T-helper 17 cell (primary cell): ENCODE measurements around the gene ZNF511. TPM values are rescaled to one million over a fixed set of nuclear protein-coding genes. Genes with fewer than 3 reads are reported as not detected.
"Not testable (repeated sequence)": the region's sequence is repeated elsewhere in the genome, so short reads cannot be mapped to it uniquely, and the experiment has no call there.

Experiments used
- ATAC-seq: fragments of 150-1000 bp; cut with Tn5 transposase; 2 replicates; pipeline ENCODE4 v1.10.0; 2021; ENCODE audit warnings: mild to moderate bottlenecking, moderate library complexity
- DNase-seq, 3 donors: peaks; one replicate each; pipeline versions ENCODE4 v3.0.0 to v3.0.0-alpha.2; 2020 to 2021
- H3K9me3 ChIP-seq: one replicate; pipeline ENCODE4 v1.7.0; 2013; ENCODE audit warnings: low read length, mild to moderate bottlenecking; ENCODE audit not compliant: control insufficient read depth, poor library complexity, severe bottlenecking
- H3K27ac Mint-ChIP-seq: one replicate; pipeline ENCODE4 v1.8.0; 2022; ENCODE audit warnings: mild to moderate bottlenecking, moderate library complexity, mixed read lengths
- H3K27me3 Mint-ChIP-seq: one replicate; pipeline ENCODE4 v1.8.0; 2022; ENCODE audit warnings: mixed read lengths
- H3K36me3 Mint-ChIP-seq: one replicate; pipeline ENCODE4 v1.8.0; 2022; ENCODE audit warnings: low read depth, mixed read lengths
- H3K4me1 Mint-ChIP-seq: one replicate; pipeline ENCODE4 v1.8.0; 2022; ENCODE audit warnings: mild to moderate bottlenecking, mixed read lengths
- H3K4me3 Mint-ChIP-seq: one replicate; pipeline ENCODE4 v1.8.0; 2022; ENCODE audit warnings: mild to moderate bottlenecking, moderate library complexity, mixed read lengths
- total RNA-seq, 4 donors: library from RNA in 2 of 4; stranded (reverse) in 2 of 4; gene quantifications; one replicate each; pipeline ENCODE4 v1.2.3 and lab custom pipeline; 2022 to 2026

ZNF511 gene
- total RNA-seq, 2 donors from 2014 or later: 28.1 to 33.2 TPM

- ATAC-seq (no peak), DNase-seq (no peak)
- Mint-ChIP-seq H3K36me3 (peaks cover 3% of the 10 kb centered on the region), H3K27ac (no peak overlapping the region), H3K4me1 (peaks cover 14% of the 10 kb centered on the region), H3K27me3 (no peaks in the 10 kb centered on the region), H3K4me3 (peak overlapping the region; percentile 55)
- H3K9me3 ChIP-seq: no peaks in the 10 kb centered on the region
These were observed 8.0 kb downstream of the ZNF511 start for GRCh38 chr10:133316732-133317131.

- Mint-ChIP-seq H3K36me3 (peaks cover 3% of the 10 kb centered on the region), H3K27me3 (no peaks in the 10 kb centered on the region), H3K4me1 (peaks cover 14% of the 10 kb centered on the region), H3K4me3 (peak overlapping the region; percentile 79), H3K27ac (peak overlapping the region; percentile 27)
- DNase-seq (peak; percentile 59 to 65 (median 63)), ATAC-seq (peak; percentile 95)
- no peaks in the 10 kb centered on the region for H3K9me3 ChIP-seq
These were observed 9.9 kb downstream of the ZNF511 start for GRCh38 chr10:133318494-133319127.

- not testable (repeated sequence) for H3K27me3 Mint-ChIP-seq, DNase-seq, H3K4me3 Mint-ChIP-seq, H3K27ac Mint-ChIP-seq, H3K9me3 ChIP-seq, ATAC-seq, H3K36me3 Mint-ChIP-seq
- H3K4me1 Mint-ChIP-seq: peaks cover 14% of the 10 kb centered on the region
These were observed 12.2 kb downstream of the ZNF511 start for GRCh38 chr10:133320852-133321422.

GRCh38 chr10:133322064-133322709, 13.5 kb downstream of the ZNF511 start:
- peaks cover 17% of the 10 kb centered on the region for H3K4me1 Mint-ChIP-seq
- H3K27ac Mint-ChIP-seq, H3K4me3 Mint-ChIP-seq, ATAC-seq, H3K9me3 ChIP-seq, DNase-seq, H3K36me3 Mint-ChIP-seq: not testable (repeated sequence)
- H3K27me3 Mint-ChIP-seq: peaks cover 13% of the 10 kb centered on the region

GRCh38 chr10:133324198-133324792, 15.6 kb downstream of the ZNF511 start:
- Mint-ChIP-seq H3K4me1 (peaks cover 13% of the 10 kb centered on the region), H3K36me3 (peaks cover 5% of the 10 kb centered on the region), H3K27ac (no peak overlapping the region), H3K4me3 (peak overlapping the region; percentile 7), H3K27me3 (peaks cover 32% of the 10 kb centered on the region)
- ATAC-seq (peak; percentile 80), DNase-seq (peak in 2 of 3 donors; percentile 51 to 61)
- H3K9me3 ChIP-seq: no peaks in the 10 kb centered on the region

GRCh38 chr10:133324857-133325260, 16.1 kb downstream of the ZNF511 start:
- DNase-seq (no peak), ATAC-seq (no peak)
- Mint-ChIP-seq H3K27ac (no peak overlapping the region), H3K36me3 (peaks cover 5% of the 10 kb centered on the region), H3K4me3 (peak overlapping the region; percentile 89), H3K27me3 (peaks cover 37% of the 10 kb centered on the region), H3K4me1 (peaks cover 11% of the 10 kb centered on the region)
- no peaks in the 10 kb centered on the region for H3K9me3 ChIP-seq

- Mint-ChIP-seq H3K4me1 (peaks cover 13% of the 10 kb centered on the region), H3K36me3 (peaks cover 2% of the 10 kb centered on the region), H3K27me3 (peaks cover 38% of the 10 kb centered on the region), H3K4me3 (peak overlapping the region; percentile 89), H3K27ac (no peak overlapping the region)
- no peaks in the 10 kb centered on the region for H3K9me3 ChIP-seq
- ATAC-seq (no peak), DNase-seq (no peak)
These were observed 16.9 kb downstream of the ZNF511 start for GRCh38 chr10:133325440-133326222.

- H3K36me3 Mint-ChIP-seq: peaks cover 2% of the 10 kb centered on the region
- no peaks in the 10 kb centered on the region for H3K9me3 ChIP-seq
- H3K27ac Mint-ChIP-seq: no peak overlapping the region
- no peak for DNase-seq
- peak overlapping the region; percentile 28 for H3K4me3 Mint-ChIP-seq
- H3K27me3 Mint-ChIP-seq: peaks cover 38% of the 10 kb centered on the region
- no peak for ATAC-seq
- peaks cover 13% of the 10 kb centered on the region for H3K4me1 Mint-ChIP-seq
These were observed 17.5 kb downstream of the ZNF511 start for GRCh38 chr10:133326223-133326551.

- Mint-ChIP-seq H3K36me3 (peaks cover 2% of the 10 kb centered on the region), H3K27ac (no peak overlapping the region), H3K4me1 (peaks cover 15% of the 10 kb centered on the region), H3K27me3 (peaks cover 38% of the 10 kb centered on the region), H3K4me3 (no peak overlapping the region)
- ATAC-seq (no peak), DNase-seq (no peak)
- no peaks in the 10 kb centered on the region for H3K9me3 ChIP-seq
These were observed 18.3 kb downstream of the ZNF511 start for GRCh38 chr10:133326745-133327650.

- DNase-seq (no peak), ATAC-seq (no peak)
- Mint-ChIP-seq H3K27ac (no peak overlapping the region), H3K4me1 (peaks cover 17% of the 10 kb centered on the region), H3K36me3 (peaks cover 2% of the 10 kb centered on the region), H3K27me3 (peaks cover 38% of the 10 kb centered on the region), H3K4me3 (no peak overlapping the region)
- no peaks in the 10 kb centered on the region for H3K9me3 ChIP-seq
These were observed 19.1 kb downstream of the ZNF511 start for GRCh38 chr10:133327651-133328357.

- Mint-ChIP-seq H3K27ac (no peak overlapping the region), H3K4me1 (peaks cover 17% of the 10 kb centered on the region), H3K27me3 (peaks cover 38% of the 10 kb centered on the region), H3K36me3 (peaks cover 2% of the 10 kb centered on the region), H3K4me3 (no peak overlapping the region)
- no peak for DNase-seq
- ATAC-seq: no peak
- H3K9me3 ChIP-seq: no peaks in the 10 kb centered on the region
These were observed 19.9 kb downstream of the ZNF511 start for GRCh38 chr10:133328358-133329343.
